WTC11 (cell line): ENCODE data around the gene CDPF1. TPM values are rescaled to one million over a fixed set of nuclear protein-coding genes. Genes with fewer than 3 reads are reported as not detected.

Experiments used
- ATAC-seq: fragments of 200-7000 bp; cut with Tn5 transposase; 2 replicates; pipeline ENCODE4 v1.10.0; 2021; ENCODE audit warnings: mild to moderate bottlenecking, moderate library complexity
- CTCF ChIA-PET: fragments of 300-600 bp; sonication (Branson Sonifier 250); formaldehyde crosslinking; loops from one replicate; lab custom pipeline; 2021; ENCODE audit warnings: antibody characterized with exemption; lab: Charles Lee
- POLR2A ChIA-PET: fragments of 350-600 bp; sonication (Branson Sonifier 250); formaldehyde crosslinking; loops from one replicate; lab custom pipeline; 2021; ENCODE audit warnings: antibody characterized with exemption; lab: Charles Lee
- DNase-seq: peaks from one replicate; pipeline ENCODE4 v3.0.0; 2021; ENCODE audit warnings: low spot score
- H3K27ac Mint-ChIP-seq: 2 replicates; pipeline ENCODE4 v1.8.0; 2021; ENCODE audit warnings: mixed read lengths
- H3K27me3 Mint-ChIP-seq: 2 replicates; pipeline ENCODE4 v1.8.0; 2021; ENCODE audit warnings: low read depth, mild to moderate bottlenecking, moderate library complexity, mixed read lengths
- H3K36me3 Mint-ChIP-seq: 2 replicates; pipeline ENCODE4 v1.8.0; 2021; ENCODE audit warnings: mixed read lengths
- H3K4me1 Mint-ChIP-seq: 2 replicates; pipeline ENCODE4 v1.8.0; 2022; ENCODE audit warnings: mixed read lengths
- H3K4me3 Mint-ChIP-seq: 2 replicates; pipeline ENCODE4 v1.8.0; 2021; ENCODE audit warnings: mild to moderate bottlenecking, moderate library complexity, mixed read lengths
- H3K9me3 Mint-ChIP-seq: 2 replicates; pipeline ENCODE4 v1.8.0; 2021; ENCODE audit warnings: mixed read lengths
- CREB1 ChIP-seq: sonication (generic); formaldehyde crosslinking; IDR thresholded peaks from 2 replicates; pipeline ENCODE4 v1.8.0; 2023; ENCODE audit warnings: mild to moderate bottlenecking, missing genetic modification reagents
- ESRRA ChIP-seq: sonication (generic); formaldehyde crosslinking; IDR thresholded peaks from 2 replicates; pipeline ENCODE4 v1.8.1; 2022; ENCODE audit warnings: mild to moderate bottlenecking, missing genetic modification reagents, borderline replicate concordance
- GRHL2 ChIP-seq: fragments of 250-450 bp; sonication (Bioruptor Pico); IDR thresholded peaks from 2 replicates; pipeline ENCODE4 v1.8.0; 2022; ENCODE audit warnings: mild to moderate bottlenecking, moderate library complexity; ENCODE audit not compliant: insufficient replicate concordance, severe bottlenecking
- HMGA2 ChIP-seq: fragments of 250-450 bp; sonication (Bioruptor Pico); IDR thresholded peaks from 2 replicates; pipeline ENCODE4 v1.4.0; 2021; ENCODE audit warnings: mild to moderate bottlenecking, moderate library complexity
- JAZF1 ChIP-seq: fragments of 250-450 bp; sonication (Bioruptor Pico); IDR thresholded peaks from 2 replicates; pipeline ENCODE4 v1.9.0; 2021; ENCODE audit warnings: moderate library complexity, mild to moderate bottlenecking, inconsistent platforms
- PRRX2 ChIP-seq: fragments of 250-450 bp; sonication (Bioruptor Pico); IDR thresholded peaks from 2 replicates; pipeline ENCODE4 v1.8.0; 2021; ENCODE audit warnings: mild to moderate bottlenecking
- SMAD3 ChIP-seq: sonication (generic); formaldehyde crosslinking; IDR thresholded peaks from 2 replicates; pipeline ENCODE4 v1.8.0; 2022; ENCODE audit warnings: missing genetic modification reagents, mild to moderate bottlenecking, borderline replicate concordance
- SMAD4 ChIP-seq: sonication (generic); formaldehyde crosslinking; IDR thresholded peaks from 2 replicates; pipeline ENCODE4 v1.8.0; 2022; ENCODE audit warnings: mild to moderate bottlenecking, missing genetic modification reagents
- ZNF416 ChIP-seq: fragments of 250-450 bp; sonication (Bioruptor Pico); IDR thresholded peaks from 2 replicates; pipeline ENCODE4 v1.9.0; 2021; ENCODE audit warnings: mild to moderate bottlenecking, inconsistent platforms
- total RNA-seq: library from RNA; stranded (reverse); gene quantifications from 3 replicates; pipeline ENCODE4 v1.2.3, GENCODE V29; 2021
- TF ChIP-seq, protein P1 (sequence below): sonication (generic); formaldehyde crosslinking; IDR thresholded peaks from 2 replicates; pipeline ENCODE4 v1.8.0; 2023; ENCODE audit warnings: missing genetic modification reagents, mild to moderate bottlenecking, borderline replicate concordance
- TF ChIP-seq, protein P2 (sequence below): sonication (generic); formaldehyde crosslinking; IDR thresholded peaks from 2 replicates; pipeline ENCODE4 v1.8.0; 2022; ENCODE audit warnings: mild to moderate bottlenecking, missing genetic modification reagents
- TF ChIP-seq, protein P3 (sequence below): fragments of 250-450 bp; sonication (Bioruptor Pico); IDR thresholded peaks from 2 replicates; pipeline ENCODE4 v2.1.2; 2022; ENCODE audit warnings: mild to moderate bottlenecking, moderate library complexity

The CDPF1 gene
- total RNA-seq, 1 experiment from 2014 or later = 11.5 TPM

DNA sequence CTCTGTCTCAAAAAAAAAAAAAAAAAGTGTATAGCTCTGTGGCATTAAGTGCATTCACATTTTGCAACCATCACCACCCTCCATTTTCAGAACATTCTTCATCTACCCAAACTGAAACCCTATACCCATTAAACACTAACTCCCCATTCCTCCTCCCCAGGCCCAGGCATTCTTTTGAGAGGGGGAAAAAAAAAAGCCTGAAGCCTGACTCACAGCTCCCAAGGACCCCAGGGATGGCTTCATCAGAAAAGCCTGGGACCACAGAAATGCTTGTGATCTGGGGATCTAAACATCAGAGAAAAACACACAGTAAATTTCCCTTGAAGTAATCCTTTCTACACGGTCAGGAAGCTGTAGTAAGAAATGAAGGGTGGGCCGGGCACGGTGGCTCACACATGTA, 35.9 kb upstream of the CDPF1 start (continued):
- TF ChIP-seq HMGA2 (CRISPR knock-in tag) (no peak), CREB1 (CRISPR knock-in tag) (no peak), SMAD3 (CRISPR knock-in tag) (no peak), ESRRA (CRISPR knock-in tag) (no peak), GRHL2 (CRISPR knock-in tag) (no peak)
- TF ChIP-seq, protein P1, sequence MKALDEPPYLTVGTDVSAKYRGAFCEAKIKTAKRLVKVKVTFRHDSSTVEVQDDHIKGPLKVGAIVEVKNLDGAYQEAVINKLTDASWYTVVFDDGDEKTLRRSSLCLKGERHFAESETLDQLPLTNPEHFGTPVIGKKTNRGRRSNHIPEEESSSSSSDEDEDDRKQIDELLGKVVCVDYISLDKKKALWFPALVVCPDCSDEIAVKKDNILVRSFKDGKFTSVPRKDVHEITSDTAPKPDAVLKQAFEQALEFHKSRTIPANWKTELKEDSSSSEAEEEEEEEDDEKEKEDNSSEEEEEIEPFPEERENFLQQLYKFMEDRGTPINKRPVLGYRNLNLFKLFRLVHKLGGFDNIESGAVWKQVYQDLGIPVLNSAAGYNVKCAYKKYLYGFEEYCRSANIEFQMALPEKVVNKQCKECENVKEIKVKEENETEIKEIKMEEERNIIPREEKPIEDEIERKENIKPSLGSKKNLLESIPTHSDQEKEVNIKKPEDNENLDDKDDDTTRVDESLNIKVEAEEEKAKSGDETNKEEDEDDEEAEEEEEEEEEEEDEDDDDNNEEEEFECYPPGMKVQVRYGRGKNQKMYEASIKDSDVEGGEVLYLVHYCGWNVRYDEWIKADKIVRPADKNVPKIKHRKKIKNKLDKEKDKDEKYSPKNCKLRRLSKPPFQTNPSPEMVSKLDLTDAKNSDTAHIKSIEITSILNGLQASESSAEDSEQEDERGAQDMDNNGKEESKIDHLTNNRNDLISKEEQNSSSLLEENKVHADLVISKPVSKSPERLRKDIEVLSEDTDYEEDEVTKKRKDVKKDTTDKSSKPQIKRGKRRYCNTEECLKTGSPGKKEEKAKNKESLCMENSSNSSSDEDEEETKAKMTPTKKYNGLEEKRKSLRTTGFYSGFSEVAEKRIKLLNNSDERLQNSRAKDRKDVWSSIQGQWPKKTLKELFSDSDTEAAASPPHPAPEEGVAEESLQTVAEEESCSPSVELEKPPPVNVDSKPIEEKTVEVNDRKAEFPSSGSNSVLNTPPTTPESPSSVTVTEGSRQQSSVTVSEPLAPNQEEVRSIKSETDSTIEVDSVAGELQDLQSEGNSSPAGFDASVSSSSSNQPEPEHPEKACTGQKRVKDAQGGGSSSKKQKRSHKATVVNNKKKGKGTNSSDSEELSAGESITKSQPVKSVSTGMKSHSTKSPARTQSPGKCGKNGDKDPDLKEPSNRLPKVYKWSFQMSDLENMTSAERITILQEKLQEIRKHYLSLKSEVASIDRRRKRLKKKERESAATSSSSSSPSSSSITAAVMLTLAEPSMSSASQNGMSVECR (CRISPR knock-in tag) = no peak
- TF ChIP-seq, protein P2, sequence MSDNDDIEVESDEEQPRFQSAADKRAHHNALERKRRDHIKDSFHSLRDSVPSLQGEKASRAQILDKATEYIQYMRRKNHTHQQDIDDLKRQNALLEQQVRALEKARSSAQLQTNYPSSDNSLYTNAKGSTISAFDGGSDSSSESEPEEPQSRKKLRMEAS = no peak

DNA sequence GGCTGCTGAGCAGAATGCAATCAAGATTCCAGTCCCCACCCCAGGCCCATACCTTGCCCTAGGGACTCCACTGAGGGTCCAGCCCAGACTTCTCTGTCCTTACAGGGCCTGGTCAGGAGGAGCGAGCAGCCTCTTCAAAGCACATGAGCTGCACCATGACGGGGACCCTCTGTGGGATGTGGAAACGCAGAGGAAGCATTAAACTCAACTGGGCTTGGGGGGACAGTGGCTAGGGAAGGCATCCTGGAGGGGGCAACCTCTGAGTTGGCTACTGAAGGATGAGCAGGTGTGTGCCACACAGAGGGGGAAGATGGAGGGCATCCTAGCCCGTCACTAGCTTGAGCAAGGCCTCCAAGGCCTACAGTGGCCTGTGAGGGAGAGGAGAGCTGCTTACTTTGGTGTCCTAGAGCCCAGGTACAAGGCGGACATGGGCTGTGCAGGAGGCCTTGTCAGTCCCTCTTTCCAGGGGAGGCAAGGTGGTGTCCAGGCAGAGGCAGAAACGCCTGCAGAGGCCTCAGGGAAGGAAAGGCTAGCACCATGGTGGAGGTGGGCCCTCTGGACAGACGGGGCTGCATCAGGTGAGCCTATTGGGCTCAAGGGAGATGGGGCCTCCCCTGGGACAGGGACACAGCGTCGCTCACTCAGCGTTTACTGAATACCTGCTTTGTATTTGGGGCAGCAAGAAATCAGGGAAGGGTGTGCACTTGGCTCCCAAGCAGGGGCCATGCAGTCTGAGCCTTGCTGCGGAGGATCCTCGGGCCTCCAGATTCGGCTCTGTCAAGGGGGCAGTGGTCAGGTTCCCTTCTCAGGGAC, 32.0 kb upstream of the CDPF1 start:
- peaks cover 27% of the 10 kb centered on the region for H3K36me3 Mint-ChIP-seq

DNA sequence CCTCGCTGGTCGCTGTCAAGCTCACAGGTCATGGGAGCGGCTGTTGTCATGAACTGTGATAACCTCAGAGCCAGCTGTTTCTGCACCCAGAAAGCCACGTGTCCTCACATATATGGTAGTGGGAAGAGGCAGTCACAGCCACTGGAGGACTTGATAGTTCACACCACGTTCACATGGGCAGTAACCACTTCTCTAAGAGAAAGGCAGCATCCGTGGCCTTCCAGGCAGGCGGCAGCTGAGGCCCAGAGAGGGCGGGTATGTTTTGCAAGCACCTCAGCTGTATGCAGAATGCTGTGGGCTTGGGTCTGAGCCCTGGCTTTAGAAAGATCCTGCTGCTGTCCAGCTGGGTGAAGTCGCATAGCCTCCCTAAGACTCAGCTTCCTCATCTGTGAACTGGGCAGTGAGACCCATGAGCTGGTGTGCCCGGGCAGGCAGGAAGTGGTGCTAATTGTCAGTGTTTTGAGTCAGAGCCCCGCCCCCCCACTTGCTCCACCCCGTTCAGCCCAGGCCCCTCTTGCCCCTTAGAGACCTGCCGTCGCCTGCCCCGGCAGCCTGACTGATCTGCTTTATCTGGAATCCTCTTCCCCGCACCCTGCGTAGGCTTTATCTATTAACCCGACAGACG, 31.0 kb upstream of the CDPF1 start:
- Mint-ChIP-seq H3K36me3 (peaks cover 29% of the 10 kb centered on the region), H3K4me3 (no peak overlapping the region), H3K27ac (no peak overlapping the region), H3K9me3 (no peaks in the 10 kb centered on the region), H3K4me1 (no peaks in the 10 kb centered on the region), H3K27me3 (no peaks in the 10 kb centered on the region)
- DNase-seq (no peak), ATAC-seq (peak; percentile 67)
- CTCF ChIA-PET = interaction anchor here (0.9 to 1.1 kb wide), 2 partner anchors 13 to 158 kb away, joined by 3 to 5 read pairs; partner anchors contain the start of gene TTC38
- no peak for TF ChIP-seq PRRX2
- POLR2A ChIA-PET = no interaction called here

More for the DNA sequence above, 32.0 kb upstream of the CDPF1 start:
- POLR2A ChIA-PET = no interaction called here
- Mint-ChIP-seq H3K9me3 (no peaks in the 10 kb centered on the region), H3K4me1 (no peaks in the 10 kb centered on the region), H3K27me3 (no peaks in the 10 kb centered on the region), H3K4me3 (no peak overlapping the region), H3K27ac (no peak overlapping the region)
- CTCF ChIA-PET = interaction anchor here (0.9 to 1.1 kb wide), 2 partner anchors 14 to 159 kb away, joined by 3 to 5 read pairs; partner anchors contain the start of gene TTC38
- TF ChIP-seq SMAD4 (CRISPR knock-in tag) (no peak), ZNF416 (CRISPR knock-in tag) (no peak), JAZF1 (CRISPR knock-in tag) (no peak)
- TF ChIP-seq, protein P3, sequence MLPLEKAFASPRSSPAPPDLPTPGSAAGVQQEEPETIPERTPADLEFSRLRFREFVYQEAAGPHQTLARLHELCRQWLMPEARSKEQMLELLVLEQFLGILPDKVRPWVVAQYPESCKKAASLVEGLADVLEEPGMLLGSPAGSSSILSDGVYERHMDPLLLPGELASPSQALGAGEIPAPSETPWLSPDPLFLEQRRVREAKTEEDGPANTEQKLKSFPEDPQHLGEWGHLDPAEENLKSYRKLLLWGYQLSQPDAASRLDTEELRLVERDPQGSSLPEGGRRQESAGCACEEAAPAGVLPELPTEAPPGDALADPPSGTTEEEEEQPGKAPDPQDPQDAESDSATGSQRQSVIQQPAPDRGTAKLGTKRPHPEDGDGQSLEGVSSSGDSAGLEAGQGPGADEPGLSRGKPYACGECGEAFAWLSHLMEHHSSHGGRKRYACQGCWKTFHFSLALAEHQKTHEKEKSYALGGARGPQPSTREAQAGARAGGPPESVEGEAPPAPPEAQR = no peak
- ATAC-seq = no peak
- no peak for DNase-seq
